GM21381 (cell line): ENCODE results near the gene REPIN1.
A peak's percentile ranks its signal among the peaks of the same experiment; 100 is the strongest.

ENCODE experiments used
- ATAC-seq: cut with Tn5 transposase; IDR thresholded peaks from one replicate; pipeline ENCODE4 v1.9.1; 2021; ENCODE audit warnings: mild to moderate bottlenecking, moderate library complexity; ENCODE audit not compliant: unreplicated experiment

Gene REPIN1

DNA sequence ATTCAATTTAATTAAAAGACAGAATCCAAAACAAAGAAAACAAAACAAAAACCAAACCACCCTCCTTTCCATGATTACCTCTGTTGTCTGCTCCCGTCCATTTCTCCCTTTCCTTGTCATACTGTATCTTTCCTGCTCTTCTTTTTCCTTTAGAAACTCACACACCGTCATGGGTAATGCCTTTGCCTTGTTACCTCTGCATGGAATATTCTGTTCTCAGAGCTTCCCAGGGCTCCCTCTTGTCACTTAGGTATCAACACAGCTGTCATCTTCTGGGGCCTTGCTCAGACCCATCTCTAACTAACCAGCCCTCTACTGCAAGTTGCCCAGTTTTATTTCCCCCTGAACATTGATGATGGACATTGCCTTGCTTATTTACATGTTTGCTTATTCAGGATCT is 51.6 kb downstream of the REPIN1 start:
- no peak for ATAC-seq

DNA sequence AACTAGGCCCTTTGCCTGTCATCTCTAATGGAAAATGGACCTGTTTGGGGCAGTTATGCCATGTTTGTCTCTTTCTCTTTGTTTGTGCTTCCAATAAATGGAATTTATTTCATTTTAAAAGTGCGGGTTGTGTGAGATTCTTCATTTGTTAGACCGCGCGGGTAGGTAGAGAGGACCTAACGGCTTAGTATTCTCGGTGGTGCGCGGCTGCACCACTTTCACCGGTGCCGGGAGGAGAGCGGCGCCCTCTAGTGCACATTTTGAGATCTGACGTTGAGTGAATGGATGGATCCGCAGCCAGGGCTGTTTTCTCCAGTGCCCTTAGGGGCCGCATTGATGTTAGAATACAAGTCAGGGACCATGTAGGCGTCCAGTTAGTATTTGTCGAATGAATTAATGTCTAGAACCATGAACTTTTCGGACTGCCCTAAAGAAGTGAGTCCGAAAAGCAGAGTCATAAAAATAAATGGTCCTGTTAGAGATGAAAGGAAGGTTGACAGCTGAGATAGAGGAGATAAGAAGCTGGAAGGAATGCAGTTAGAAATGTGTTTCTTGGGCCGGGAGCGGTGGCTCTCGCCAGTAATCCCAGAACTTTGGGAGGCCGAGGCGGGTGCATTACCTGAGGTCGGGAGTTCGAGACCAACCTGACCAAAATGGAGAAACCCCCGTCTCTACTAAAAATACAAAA is 52.5 kb downstream of the REPIN1 start:
- ATAC-seq, result peak; percentile 92

DNA sequence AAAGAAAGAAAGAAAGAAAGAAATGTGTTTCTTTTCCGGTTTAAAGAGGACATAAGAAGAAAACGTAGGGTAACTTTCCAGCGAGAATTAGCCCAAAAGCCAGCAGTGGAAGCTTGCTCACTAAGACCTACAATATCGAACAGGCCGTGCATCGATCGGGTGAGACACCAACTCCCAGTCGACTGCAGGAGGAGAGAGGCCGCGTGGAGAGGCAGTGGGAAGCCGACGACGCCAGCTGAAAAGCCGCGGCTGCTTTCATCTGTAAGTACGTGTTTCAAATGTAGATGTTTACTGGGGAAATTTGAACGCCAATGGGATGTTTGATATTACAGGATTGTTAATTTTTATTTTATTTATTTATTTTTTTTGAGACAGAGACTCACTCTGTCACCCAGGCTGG is 53.2 kb downstream of the REPIN1 start:
- no peak for ATAC-seq
